Stimulated activated CD4-positive, alpha-beta T cell treated with anti-CD3 and anti-CD28 coated beads, Interleukin-12 subunit alpha, Interleukin-12 subunit beta, amount 100 ng/mL, for 24 hours (primary cell): Measurements from ENCODE around the gene PAM16.
"Not testable (repeated sequence)": the region's sequence is repeated elsewhere in the genome, so short reads cannot be mapped to it uniquely, and the experiment has no call there.

Experiments used
- DNase-seq, 2 experiments: peaks; one replicate each; pipeline ENCODE4 v3.0.0-alpha.2; 2020; ENCODE audit warnings: low read depth in 2 of 2

The PAM16 gene

DNA sequence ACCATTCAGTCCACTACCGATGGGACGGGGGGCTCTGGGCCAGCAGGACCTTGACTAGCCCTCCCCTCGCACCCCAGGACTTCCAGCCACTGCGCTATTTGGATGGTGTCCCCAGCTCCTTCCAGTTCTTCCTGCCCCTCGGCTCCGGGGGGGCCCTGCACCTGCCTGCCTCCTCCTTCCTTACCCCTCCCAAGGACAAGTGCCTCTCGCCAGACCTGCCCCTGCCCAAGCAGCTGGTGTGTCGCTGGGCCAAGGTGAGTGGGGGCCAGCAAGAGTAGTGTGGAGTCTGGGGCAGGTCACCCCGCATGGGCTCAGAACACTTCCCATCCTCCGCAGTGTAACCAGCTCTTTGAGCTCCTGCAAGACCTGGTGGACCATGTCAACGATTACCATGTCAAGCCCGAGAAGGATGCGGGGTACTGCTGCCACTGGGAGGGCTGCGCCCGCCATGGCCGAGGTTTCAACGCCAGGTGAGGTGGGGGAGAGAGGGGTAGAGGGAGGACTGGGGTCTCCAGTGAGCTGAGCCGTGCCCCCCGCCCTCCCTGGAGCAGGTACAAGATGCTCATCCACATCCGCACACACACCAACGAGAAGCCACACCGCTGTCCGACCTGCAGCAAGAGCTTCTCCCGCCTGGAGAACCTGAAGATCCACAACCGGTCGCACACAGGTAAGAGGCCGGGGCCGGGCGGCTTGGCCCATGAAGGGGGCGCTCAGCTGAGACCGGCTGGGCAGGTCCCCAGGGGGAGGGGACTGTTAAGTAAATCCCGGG lies 16.2 kb downstream of the PAM16 start:
- no peak for DNase-seq

DNA sequence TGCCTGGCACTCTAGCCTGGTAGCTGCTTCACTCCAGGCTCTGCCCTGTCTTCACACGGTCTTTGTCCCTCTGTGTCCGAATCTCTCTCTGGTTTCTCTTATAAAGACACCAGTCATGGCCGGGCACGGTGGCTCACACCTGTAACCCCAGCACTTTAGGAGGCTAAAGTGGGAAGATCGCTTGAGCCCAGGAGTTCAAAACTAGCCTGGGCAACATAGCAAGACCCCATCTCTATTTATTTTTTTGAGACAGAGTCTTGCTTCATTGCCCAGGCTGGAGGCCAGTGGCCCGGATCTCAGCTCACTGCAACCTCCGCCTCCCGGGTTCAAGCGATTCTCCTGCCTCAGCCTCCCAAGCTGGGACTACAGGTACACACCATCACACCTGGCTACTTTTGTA lies 17.4 kb downstream of the PAM16 start:
- DNase-seq, result not testable (repeated sequence)

DNA sequence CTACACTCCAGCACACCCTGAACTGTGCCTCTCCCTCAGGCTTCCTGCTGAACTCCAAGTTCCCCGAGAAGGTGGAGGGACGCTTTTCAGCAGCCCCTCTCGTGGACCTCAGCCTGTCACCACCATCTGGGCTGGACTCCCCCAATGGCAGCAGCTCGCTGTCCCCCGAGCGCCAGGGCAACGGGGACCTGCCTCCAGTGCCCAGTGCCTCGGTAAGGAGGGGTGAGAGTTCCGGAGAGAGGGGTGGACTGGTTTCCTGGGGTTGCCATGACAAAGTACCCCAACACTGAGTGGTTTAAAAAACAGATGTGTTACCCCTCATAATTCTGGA lies 17.8 kb downstream of the PAM16 start:
- no peak for DNase-seq

DNA sequence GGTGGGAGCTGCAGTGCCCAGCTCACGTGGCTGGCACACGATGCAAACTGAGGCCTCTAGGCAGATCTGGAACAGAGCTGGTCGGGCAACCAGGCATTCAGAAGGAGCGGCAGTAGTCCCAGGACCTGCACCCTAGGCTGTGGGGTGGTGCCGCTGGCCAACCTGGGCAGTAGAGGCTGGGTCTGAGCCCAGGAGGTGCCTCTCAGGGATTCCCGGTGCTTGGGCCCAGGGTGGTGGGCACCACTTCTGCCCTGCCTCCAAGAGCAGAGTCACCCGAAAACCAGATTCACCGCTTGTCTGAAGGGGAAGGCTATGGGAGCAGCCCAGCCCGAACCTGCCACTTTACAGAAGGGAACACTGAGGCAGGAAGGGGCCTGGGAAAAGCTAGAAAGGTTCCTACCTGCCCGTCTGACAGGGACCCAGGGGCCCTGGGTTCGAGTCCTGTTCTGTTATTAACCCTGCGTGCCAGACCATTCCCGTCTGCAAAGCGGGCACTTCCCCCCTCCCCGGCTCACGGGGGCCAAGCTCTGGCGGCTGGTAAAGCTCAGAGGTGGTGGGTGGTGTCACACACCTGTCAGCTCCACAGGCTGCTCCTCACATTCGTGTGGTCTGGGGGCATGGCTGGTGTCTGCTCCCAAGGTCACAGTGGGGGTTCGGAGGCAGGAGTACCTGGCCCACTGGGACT lies 18.4 kb downstream of the PAM16 start:
- no peak for DNase-seq

DNA sequence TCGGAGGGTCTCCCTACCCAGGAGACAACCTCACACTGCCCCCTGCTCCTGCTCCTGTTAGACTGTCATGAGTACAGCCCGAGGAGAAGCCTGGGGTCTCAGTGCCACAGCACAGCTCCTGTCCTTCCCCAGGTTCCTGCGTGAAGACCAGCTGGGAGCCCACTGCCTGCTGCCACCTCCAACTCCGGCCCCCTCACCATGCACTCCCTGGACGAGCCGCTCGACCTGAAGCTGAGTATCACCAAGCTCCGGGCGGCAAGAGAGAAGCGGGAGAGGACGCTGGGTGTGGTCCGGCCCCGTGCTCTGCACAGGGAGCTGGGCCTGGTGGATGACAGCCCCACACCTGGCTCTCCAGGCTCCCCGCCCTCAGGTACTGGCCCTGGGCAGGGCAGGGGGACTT lies 19.0 kb downstream of the PAM16 start:
- DNase-seq, result no peak

DNA sequence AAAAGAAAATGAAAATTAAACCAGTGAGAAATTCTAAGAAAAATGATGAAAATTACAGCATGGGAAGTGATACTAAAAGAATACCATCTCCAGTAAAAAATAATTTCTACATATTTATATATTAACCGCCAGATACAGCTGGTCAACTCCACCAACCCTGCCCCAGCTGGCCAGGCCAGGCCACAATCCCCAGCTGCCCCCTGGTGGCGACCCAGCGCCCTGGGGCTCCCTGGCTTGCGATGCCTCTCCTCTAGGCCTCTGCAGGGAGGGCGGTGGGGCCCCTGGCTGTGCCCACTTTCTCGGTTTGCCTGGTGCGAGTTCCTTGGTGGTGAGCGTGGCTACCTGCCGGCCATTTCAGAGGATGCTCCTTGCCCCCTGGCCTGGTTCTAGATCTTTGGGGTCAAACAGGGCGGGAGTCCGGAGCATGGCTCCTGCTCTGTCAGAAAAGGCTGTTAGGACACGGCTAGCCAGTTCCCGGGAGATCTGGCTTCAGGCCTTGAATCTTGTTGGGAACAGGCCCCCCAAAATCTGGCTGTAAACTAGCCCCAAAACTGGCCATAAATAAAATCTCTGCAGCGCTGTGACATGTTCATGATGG lies 20.7 kb downstream of the PAM16 start:
- DNase-seq, result peak; percentile 31 to 67

DNA sequence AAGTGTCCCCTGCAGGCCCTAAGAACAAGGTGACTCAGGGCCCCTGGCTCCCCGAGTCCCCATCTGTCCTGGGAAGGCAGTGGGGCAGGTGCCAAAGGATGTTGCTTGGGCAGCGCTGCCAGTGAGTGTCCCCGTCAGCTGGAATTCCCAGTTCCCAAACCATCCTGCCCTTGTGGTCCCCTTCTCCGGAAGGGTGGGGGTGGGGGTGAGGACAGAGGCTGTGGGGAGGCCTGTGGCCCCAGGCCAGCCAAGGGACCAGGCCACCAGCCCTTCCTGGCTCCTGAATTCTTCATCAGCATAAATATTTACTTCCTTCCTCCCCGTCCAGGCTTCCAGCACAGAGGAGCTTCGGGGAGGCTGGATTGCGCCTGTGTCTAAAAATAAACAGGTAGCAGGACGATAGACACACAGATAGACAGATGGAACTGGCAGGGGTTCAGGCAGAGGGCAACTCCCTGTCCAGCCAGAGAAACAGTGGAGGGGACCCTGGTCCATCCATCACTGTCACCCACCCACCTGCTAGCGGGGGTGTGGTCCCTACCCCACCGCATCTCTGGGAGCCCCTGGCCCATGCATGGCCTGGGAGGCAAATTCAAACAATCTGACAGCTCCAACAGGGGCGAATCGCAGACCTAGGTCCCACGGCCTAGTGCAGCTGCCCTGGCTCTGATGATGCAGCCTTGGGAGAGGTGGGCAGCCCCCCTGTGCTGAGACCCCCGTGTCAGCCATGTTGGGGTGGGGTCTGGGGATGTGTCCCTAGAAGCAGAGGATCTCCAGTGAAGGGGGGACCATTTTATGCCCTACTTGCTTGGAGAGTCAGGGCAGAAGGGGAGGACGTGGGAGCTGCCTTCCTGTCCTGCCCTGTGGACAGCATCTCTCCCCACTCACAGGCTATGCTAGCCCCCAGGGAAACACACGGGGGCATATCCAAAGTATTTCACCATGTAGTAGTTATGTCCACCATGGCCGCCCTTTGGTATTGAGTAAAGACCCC lies 22.0 kb downstream of the PAM16 start:
- no peak for DNase-seq

DNA sequence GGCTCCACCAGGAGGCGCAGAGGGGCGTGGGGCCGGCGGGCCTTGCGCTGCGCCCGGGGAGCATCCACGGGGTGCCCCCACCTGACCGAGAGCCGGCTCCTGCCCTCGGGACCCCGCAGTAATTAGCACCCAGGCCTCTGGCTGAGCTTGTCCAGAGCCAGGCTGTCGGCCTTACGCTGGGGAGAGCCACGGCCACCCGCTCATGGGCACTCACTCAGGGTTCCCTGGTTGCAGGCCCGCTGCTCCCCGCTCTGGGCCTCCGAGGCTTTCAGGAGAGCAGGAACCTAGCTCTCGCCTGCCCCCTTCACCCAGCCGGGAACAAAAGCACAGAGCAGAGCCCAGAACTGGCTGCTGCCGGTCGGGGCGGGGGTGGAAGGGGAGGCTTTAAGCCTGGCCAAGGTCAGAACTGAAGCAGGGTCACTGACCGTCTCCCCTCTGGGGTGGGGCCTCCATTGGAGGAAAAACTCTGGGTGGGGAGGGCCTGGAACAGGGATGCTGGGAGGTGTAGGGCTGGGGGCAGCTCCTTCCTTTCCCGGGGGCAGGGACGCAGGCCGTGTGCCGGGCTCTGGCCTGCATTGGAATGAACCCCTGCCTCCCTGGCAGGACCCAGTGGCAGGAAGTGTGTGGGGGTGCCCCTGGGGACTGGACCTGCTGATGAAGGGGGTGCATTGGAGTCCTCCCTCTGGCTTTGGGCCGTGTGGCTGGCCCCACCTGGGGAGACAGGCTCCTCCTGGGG lies 22.9 kb downstream of the PAM16 start:
- DNase-seq, result peak; percentile 29 to 48

DNA sequence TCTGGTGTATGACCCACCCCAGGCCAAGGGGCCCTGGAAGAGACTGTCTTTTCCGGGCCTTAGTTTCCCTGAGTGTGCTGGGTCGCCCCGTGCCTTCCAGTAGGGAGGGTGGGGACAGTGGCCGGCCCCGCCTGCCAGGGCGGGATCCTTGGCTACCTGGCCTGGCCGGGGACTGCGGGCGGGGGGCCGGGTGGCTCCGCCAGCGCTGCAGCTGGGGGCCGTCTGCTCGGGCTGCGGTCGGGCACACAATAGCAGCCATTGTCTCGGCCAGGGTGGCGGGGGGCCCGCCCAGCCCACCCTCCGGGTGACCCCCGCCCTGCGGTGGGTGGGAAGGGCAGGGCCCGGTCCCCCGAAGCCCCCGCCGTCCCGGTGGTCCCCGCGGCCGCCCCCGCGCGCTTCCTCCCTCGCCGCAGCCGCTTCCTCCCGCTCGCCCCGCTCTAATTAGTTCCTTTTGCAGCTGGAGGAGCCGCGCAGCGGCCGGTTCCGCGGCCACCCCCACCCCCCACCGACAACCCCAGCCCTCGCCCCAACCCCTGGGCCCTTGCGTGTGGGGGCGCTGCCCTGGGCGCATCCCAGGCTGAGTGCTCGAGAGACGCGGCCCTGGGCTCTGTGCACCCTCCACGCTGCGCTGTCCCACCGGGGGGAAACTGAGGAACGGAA lies 23.6 kb downstream of the PAM16 start:
- DNase-seq, result no peak

DNA sequence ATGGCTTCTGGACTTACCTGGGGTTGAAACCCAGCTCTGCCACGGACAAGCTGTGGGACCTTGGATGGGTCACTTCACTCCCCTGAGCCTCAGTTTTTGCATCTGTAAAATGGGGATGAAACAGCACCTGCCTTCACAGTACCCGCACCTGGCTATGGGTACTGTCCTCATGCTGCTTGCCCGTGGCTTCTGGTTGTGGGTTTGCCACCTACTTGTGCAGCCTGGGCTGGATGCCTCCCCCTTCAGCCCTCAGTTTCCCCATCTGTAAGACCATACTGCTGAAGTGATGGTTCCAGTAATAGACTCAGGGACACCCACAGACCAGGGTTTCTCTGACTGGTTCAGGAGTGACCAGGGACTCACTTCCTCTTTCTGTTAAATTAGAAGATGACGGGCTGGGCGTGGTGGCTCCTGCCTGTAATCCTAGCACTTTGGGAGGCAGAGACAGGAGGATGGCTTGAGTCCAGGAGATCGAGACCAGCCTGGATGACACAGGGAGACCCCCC lies 25.8 kb downstream of the PAM16 start:
- no peak for DNase-seq

DNA sequence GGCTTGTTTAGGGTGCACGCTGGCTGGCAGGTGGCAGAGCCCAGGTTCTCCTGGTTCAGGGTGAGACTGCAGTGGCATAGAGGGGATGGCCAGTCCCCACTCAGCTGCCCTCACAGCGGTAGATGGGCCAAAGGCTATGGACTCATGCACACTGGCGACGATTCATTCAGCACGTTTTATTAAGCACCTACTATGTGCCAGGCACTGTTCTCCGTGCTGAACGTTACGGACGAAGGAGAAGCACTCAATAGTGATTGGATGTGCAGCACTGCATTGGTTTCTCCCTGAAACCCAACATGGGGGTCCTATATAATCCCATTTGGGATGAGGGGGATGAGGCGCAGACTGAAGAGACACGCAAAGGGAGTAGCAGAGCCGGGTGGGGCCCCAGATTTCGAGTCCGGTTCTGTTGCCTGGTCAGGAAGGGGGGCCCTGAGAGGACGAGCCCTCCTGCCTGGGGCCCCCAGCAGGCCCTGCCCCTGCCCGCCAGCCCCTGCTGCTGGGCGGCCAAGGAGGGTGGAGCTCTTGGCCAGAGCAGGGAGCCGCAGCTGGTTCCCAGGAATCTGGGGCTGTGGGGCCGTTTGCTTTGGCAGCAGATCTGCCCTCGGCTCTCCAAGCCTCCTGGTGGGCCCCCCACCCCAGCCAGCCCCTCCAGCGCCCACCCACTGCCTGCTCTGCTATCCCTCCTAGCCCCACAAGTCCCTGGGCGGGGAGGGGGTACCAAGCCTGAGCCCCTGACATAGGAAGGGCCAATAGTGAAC lies 26.4 kb downstream of the PAM16 start:
- DNase-seq, result no peak

DNA sequence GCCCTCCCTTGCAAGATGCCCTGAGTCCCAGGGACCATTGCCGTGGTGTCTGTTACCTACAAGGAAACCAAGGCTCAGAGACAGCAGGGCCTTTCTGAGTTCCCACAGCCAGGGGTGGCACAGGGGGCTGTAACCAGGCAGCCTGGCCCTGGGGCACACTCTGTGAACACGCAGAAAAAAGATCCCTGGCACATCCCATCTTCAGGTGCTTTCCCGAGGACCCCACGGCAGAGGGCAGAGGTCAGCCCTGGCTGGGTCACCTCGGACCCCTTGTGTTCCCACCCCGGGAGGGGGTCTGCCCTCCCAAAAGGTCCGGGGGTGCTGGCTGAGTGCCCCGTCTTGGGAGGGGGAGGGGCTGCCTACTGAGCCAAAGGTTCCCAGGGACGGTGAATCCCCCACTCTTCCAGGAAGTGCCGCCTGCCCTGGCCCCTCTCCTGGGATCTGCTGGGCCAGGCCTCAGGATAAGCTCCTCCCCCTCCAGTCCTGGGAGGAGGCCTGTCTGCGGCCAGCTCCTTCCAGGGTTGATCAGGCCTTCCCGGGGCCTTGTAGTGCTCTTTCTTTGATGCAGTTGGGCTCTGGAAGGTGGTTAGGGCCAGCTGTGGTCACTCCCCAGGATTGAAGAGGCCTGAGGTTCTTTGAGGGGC lies 27.2 kb downstream of the PAM16 start:
- DNase-seq, result no peak

DNA sequence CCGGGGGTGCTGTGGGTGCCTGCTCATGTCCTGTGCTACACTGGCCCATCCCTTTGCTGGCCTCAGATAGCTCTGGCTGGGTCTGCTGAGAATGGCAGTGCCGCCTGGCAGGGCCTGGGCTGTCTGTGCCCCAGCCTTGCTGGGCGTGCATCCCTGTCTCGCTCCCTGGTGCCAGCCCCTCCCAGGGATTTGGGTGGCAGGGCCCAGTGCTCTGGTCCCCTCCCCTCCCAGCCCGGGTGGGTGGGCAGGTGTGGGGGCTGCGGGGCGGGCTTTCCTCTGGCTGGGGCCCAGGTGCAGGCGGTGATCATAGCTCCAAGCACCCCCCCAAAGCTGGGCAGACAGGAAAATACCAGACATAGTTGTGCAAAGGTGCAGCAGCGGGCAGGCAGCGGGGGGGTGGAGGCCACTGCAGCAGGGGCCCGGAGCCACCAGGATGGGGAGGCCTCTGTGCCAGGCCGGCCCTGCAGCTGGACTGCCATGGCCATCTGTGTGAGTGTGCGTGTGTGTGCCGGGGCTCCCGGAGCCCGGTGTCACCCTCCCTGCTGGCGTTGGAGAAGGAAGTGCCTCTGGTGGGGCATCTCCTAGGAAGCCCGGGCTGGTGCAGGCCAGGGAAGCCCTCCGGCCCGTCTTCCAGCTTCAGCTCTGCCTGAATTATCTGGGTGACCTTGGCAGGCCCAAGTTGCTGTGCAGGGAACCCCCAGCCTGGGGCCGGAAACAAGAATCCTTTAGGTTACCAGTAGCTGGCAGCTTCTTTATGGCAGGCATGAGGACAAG lies 27.9 kb downstream of the PAM16 start:
- DNase-seq, result no peak

DNA sequence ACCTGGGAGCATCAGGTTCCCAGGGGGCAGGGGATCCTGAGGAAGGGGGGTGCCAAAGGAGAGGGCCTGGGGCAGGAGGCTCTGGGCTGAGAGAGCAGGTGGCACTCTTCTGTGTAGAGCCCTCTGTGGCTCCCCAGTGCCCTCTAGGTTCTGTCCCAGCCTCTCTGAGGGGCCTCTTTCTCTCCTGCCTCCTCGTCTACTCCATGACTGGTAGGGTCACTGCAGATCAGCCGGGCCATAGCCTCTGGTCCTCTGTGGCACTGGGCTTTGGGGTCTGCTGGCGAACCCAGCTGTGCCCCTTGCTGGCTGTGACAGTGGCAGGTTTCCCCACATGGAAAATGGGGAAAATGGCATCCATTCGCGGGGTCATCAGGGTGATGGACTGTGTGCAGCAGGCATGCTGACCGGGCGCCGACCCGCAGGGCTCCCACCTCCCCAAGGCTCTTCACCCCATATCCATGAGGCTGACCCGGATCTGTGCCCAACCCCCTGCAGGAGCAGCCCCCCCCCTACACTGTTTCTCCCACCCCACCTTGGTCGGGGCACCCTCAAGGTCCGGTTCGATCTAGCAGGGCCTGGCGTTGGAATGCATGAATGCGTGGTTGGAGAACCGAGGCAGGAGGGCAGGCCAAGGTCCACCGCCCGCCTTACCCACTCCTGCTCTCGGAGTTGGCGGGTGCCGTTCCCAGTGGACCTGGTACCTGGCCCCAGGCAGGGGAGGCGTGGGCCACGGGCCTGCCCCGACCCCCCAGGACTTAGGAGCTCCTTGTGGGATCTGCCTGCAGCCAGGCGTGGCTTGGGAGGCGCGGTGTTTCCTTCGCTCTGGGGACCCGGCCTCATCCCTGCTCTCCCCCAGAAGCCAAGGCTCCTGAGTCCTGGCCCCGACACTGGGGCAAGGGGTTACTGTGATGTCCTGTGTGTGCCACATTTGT lies 28.7 kb downstream of the PAM16 start:
- DNase-seq, result no peak

DNA sequence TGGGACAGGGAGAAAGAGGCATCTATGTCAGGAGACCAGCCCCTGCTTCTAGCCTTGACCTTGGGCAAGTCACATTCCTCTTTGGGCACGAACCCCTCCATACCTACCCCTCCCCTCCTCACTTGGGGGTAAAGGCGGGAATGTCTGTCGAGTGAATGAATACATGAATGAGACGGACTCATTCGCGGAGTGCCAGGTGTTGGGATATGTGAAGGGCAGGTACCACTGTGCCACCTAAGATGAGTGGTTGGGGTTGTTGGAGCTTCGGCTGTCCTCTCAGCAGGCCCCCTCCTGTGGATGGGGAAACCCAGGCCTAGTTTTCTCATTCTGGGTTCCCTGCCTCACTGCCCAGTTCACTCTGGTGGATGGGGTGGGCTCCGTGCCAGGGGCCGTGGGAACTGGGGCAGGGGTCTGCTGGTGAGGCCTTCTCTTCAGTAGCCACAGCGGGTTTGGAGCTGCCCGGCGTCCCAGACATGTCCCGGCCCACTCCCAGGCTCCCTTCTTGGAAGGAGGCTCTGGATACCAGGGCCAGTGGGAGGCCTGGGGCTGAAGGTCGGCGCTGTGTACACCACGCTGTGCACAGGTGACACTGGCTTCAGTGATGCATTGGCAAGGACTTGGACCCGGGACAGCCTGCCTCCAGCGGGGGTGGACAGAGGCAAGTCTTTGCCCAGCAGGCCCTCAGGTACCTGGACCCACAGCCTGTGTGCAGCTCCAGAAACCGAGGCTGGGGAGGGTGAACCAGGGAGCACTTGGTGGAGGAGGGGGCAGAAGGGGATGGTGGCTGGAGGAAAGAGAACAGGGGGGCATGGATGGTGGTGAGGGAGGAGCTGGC lies 29.6 kb downstream of the PAM16 start:
- DNase-seq, result no peak

DNA sequence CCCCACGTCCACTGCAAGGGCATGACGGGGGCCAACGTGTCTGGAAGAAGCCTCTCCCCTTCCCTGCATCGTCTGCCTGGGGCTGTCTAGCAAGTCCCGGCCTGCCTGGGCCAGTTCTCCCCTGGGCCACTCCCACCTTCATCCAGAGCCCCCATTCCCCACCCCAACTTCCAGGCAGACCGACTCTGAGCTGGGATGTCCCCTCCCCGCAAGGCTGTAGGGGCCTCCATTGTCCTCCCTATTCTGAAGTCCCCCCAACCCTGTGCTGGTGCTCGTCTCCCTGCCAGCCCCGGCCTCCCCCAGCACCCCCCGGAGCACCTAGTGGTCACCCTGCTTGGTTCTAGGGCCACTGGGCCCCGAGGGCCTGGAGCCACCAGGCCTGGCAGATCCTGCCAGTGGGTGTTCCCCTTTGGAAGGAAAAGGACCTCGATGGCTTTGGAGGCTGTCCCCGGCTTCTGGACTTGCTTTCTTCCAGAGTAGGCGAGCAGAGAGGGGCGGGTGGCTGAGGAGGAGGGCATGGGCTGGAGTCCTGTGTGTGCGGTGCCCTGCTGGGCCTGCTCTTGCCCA lies 30.5 kb downstream of the PAM16 start:
- DNase-seq, result no peak
